Measurements from ENCODE around the gene MEG3. TPM values are rescaled to one million over a fixed set of nuclear protein-coding genes. Genes with fewer than 3 reads are reported as not detected.

MEG3 gene
- total and polyA plus RNA-seq, 2 of the 8 experiments (the other 6 are each of a cell fraction or from before 2014, with no cell fraction given), result 0.17 to 1.1 TPM

DNA sequence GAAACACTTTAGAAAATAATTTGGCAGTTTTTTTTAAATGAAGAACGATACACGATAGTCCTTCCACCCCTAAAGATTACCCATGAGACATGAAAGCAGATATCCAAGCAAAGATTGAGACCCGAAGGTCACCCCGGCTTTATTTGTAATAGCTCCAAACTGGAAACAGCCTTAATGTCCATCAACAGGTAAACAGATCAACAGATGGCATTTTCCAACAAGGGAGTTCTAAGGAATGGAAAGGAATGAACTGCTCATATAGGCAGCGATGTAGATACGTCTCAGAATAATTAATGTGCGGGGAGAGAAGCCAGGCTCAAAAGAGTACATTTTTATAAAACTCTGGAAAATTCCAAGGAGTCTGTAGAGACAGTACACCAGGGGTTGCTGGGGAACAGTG, 23.7 kb upstream of the MEG3 start:
- H3K79me1 ChIP-seq (ENCODE audit: low read depth, low read length), result no peaks in the 10 kb centered on the region
- H3K36me3 ChIP-seq (ENCODE audit: control insufficient read depth in 2 of 4, insufficient read depth in 4 of 4, low read length in 3 of 4), result no peaks in the 10 kb centered on the region
- H3K14ac ChIP-seq (ENCODE audit: insufficient read length), result no peak overlapping the region
- no peaks in the 10 kb centered on the region for H4K20me1 ChIP-seq (replicated peaks in 1 of 2; ENCODE audit: control insufficient read depth in 1 of 2, insufficient read depth in 2 of 2, low read length in 2 of 2)
- H3K4ac ChIP-seq (replicated peaks; ENCODE audit: insufficient read length, low read depth, low read length), result no peak overlapping the region
- H3K9ac ChIP-seq (replicated peaks in 1 of 4; ENCODE audit: extremely low read depth in 1 of 4, low read depth in 3 of 4, low read length in 3 of 4), result no peak overlapping the region
- ChIA-PET POLR2A (ENCODE audit: partially characterized antibody) (no interaction called here), CTCF (ENCODE audit: partially characterized antibody) (no interaction called here)
- no peak overlapping the region for H2BK5ac ChIP-seq (ENCODE audit: low read depth, low read length)
- H4K91ac ChIP-seq (replicated peaks; ENCODE audit: insufficient read length, low read length), result no peak overlapping the region
- no peak overlapping the region for H2AFZ ChIP-seq (ENCODE audit: low read length)
- DNase-seq (ENCODE audit: low read depth in 1 of 2, low spot score in 2 of 2) (no peak), FAIRE-seq (no peak)
- H3K56ac ChIP-seq (replicated peaks; ENCODE audit: insufficient read length, low read depth, low read length), result no peak overlapping the region
- no peak overlapping the region for H3K27ac ChIP-seq (ENCODE audit: low read depth, low read length)
- no peak overlapping the region for H3K4me2 ChIP-seq (ENCODE audit: insufficient read depth in 1 of 2, low read depth in 2 of 2, low read length in 2 of 2)
- no peak overlapping the region for H2BK15ac ChIP-seq (ENCODE audit: low read length)
- H2BK120ac ChIP-seq (replicated peaks; ENCODE audit: low read depth, low read length), result no peak overlapping the region
- no peak for TF ChIP-seq SAP30 (IDR thresholded peaks at IDR 0.05; ENCODE audit: insufficient read depth, insufficient replicate concordance, low read length)
- TF ChIP-seq TAF1 (IDR thresholded peaks at IDR 0.05; ENCODE audit: low read depth, low read length), result no peak
- TF ChIP-seq HDAC2 (IDR thresholded peaks at IDR 0.05; ENCODE audit: borderline replicate concordance in 1 of 2, low read depth in 2 of 2, low read length in 2 of 2), result no peak
- TF ChIP-seq CTBP2 (IDR thresholded peaks at IDR 0.05; ENCODE audit: borderline replicate concordance, insufficient read depth, insufficient read length, low read length), result no peak
- TF ChIP-seq SUZ12 (IDR thresholded peaks at IDR 0.05; ENCODE audit: low read length), result no peak
- TF ChIP-seq HDAC6 (IDR thresholded peaks at IDR 0.05; ENCODE audit: low read depth, low read length), result no peak
- no peak for TF ChIP-seq GTF2F1 (IDR thresholded peaks at IDR 0.05; ENCODE audit: borderline replicate concordance, low read depth, low read length)
- TF ChIP-seq EZH2 (IDR thresholded peaks at IDR 0.05; ENCODE audit: low read depth, low read length, severe bottlenecking), result no peak
- H3K9me3 ChIP-seq (ENCODE audit: insufficient read depth in 2 of 2, low read depth in 1 of 2, low read length in 1 of 2), result peaks cover 0 to under 1% of the 10 kb centered on the region in 2 experiments; a peak in 1 of 4 replicates
- H2BK12ac ChIP-seq (ENCODE audit: low read depth, low read length), result no peak overlapping the region
- no peak overlapping the region for H2AK5ac ChIP-seq (ENCODE audit: low read depth, low read length)
- H3K27me3 ChIP-seq (replicated peaks in 1 of 4; ENCODE audit: control insufficient read depth in 3 of 4, extremely low read depth in 1 of 4, insufficient read depth in 3 of 4, low read length in 3 of 4), result no peaks in the 10 kb centered on the region; a peak in 2 of 7 replicates
- no peaks in the 10 kb centered on the region for H3K23me2 ChIP-seq (ENCODE audit: low read depth, low read length)
- H3K4me1 ChIP-seq (replicated peaks in 1 of 4; ENCODE audit: control insufficient read depth in 3 of 4, insufficient read depth in 4 of 4, low read length in 3 of 4), result peaks cover 6 to 22% (median 11%) of the 10 kb centered on the region in 4 experiments
- H3K4me3 ChIP-seq (ENCODE audit: extremely low read depth in 1 of 4, insufficient read depth in 2 of 4, low read depth in 3 of 4, low read length in 4 of 4), result no peak overlapping the region
- 91% methylated on average over 7 of the region's 7 CpGs; no CpG with 5 or more reads in 1 of the 2 experiments for WGBS, 2 experiments (ENCODE audit: extremely low coverage in 1 of 2, insufficient coverage in 1 of 2, insufficient read length in 1 of 2, insufficient replicate concordance in 2 of 2, low coverage in 1 of 2, low lambda C conversion rate in 2 of 2, missing lambda C conversion rate in 1 of 2)
- H3K18ac ChIP-seq (ENCODE audit: extremely low read depth, low read length), result no peak overlapping the region
- no peak overlapping the region for H2BK20ac ChIP-seq (ENCODE audit: low read length)
- H3K79me2 ChIP-seq (ENCODE audit: control insufficient read depth in 1 of 2, insufficient read depth in 2 of 2, low read length in 2 of 2), result no peaks in the 10 kb centered on the region
- no peak overlapping the region for H3K23ac ChIP-seq (ENCODE audit: insufficient read length)
- no peak overlapping the region for H4K5ac ChIP-seq (ENCODE audit: insufficient read length, low read depth, low read length)
- no peak overlapping the region for H4K8ac ChIP-seq (ENCODE audit: extremely low read depth, insufficient read depth, low read length)

Data from H1 (cell line).